ENCODE data around the gene EEF1A2. TPM values are rescaled to one million over a fixed set of nuclear protein-coding genes. Genes with fewer than 3 reads are reported as not detected.

Gene EEF1A2
- total and polyA plus RNA-seq, 8 donors = 0.27 to 0.62 (median 0.39) TPM

DNA sequence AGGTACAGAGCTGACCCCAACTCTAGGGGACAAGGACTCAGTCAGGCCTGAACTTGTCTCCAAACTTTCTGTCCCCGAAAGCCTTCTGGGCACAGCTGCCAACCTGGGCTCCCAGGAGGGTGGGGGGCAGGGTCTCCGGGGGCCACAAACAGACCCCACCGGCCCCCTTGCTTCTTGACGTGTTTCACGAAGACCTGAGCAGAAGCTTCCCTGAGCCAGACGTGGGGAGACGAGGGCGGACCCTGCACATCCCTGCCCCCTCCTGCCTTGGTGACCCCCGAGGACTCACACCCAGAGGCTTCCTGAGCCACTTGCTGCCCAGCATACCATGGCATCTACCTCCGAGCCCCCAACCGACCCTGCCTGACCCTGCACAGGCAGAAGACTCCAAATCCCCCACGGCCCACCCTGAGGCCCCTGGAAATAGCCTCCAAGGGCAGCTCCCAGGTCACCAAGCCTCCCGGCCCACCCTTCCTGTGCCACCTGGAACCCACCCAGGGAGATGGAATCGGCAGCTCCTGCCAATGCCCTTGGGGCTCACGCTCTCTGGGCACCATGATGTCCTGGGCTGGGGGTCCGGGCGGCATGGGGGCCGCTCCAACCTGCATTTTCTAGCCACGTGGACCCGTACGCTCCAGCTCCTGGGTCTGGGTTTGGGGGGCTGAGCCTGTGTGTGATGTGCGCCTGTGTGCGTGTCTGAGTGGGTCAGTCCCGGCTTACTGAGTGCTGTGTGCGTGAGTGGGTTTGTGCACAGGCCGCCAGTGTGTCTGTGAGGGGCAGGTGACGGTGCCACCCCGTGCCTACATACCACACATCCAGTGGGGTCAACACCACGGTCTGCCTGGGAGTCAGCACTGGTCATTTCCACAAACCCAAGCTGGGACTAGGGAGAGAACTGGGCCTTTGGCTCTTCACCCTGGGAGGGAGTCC lies 40.8 kb upstream of the EEF1A2 start:
- intact Hi-C loops (cut with DNase I) = no loop called here
- H3K4me1 ChIP-seq = peaks cover 13 to 31% of the 10 kb centered on the region in 2 donors
- H3K27ac ChIP-seq = no peak overlapping the region
- H3K9me3 ChIP-seq = no peaks in the 10 kb centered on the region
- peaks cover 0 to 28% of the 10 kb centered on the region in 2 donors for H3K27me3 ChIP-seq
- no peaks in the 10 kb centered on the region for H3K36me3 ChIP-seq
- DNase-seq (no peak), ATAC-seq (no peak)
- TF ChIP-seq, protein P1, sequence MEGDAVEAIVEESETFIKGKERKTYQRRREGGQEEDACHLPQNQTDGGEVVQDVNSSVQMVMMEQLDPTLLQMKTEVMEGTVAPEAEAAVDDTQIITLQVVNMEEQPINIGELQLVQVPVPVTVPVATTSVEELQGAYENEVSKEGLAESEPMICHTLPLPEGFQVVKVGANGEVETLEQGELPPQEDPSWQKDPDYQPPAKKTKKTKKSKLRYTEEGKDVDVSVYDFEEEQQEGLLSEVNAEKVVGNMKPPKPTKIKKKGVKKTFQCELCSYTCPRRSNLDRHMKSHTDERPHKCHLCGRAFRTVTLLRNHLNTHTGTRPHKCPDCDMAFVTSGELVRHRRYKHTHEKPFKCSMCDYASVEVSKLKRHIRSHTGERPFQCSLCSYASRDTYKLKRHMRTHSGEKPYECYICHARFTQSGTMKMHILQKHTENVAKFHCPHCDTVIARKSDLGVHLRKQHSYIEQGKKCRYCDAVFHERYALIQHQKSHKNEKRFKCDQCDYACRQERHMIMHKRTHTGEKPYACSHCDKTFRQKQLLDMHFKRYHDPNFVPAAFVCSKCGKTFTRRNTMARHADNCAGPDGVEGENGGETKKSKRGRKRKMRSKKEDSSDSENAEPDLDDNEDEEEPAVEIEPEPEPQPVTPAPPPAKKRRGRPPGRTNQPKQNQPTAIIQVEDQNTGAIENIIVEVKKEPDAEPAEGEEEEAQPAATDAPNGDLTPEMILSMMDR (IDR thresholded peaks at IDR 0.05) = no peak
- H3K4me3 ChIP-seq = no peak overlapping the region

DNA sequence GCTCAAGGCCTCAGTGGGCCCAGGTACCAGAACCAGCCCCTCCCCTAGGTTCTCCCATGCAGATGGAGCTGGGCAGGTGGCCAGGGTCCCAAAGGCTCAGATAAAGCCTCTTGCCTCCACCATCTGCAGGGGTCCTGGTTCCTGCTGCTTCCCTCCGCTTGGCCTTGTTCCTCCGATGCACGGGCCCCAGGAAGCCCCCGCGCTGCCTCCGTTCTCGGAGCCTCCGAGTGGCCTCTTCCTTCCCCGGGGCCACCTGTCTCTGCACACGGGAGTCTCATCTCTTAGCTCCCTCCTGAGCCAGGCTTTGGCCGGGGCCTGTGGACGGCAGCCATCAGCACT lies 40.2 kb upstream of the EEF1A2 start:
- DNase-seq (no peak), ATAC-seq (no peak)
- H3K27ac ChIP-seq = no peak overlapping the region
- TF ChIP-seq, protein P1 (IDR thresholded peaks at IDR 0.05) = no peak
- no peaks in the 10 kb centered on the region for H3K36me3 ChIP-seq
- H3K4me3 ChIP-seq = no peak overlapping the region
- no peaks in the 10 kb centered on the region for H3K9me3 ChIP-seq
- intact Hi-C loops (cut with DNase I) = no loop called here
- peaks cover 0 to 28% of the 10 kb centered on the region in 2 donors for H3K27me3 ChIP-seq
- peaks cover 13 to 31% of the 10 kb centered on the region in 2 donors for H3K4me1 ChIP-seq

DNA sequence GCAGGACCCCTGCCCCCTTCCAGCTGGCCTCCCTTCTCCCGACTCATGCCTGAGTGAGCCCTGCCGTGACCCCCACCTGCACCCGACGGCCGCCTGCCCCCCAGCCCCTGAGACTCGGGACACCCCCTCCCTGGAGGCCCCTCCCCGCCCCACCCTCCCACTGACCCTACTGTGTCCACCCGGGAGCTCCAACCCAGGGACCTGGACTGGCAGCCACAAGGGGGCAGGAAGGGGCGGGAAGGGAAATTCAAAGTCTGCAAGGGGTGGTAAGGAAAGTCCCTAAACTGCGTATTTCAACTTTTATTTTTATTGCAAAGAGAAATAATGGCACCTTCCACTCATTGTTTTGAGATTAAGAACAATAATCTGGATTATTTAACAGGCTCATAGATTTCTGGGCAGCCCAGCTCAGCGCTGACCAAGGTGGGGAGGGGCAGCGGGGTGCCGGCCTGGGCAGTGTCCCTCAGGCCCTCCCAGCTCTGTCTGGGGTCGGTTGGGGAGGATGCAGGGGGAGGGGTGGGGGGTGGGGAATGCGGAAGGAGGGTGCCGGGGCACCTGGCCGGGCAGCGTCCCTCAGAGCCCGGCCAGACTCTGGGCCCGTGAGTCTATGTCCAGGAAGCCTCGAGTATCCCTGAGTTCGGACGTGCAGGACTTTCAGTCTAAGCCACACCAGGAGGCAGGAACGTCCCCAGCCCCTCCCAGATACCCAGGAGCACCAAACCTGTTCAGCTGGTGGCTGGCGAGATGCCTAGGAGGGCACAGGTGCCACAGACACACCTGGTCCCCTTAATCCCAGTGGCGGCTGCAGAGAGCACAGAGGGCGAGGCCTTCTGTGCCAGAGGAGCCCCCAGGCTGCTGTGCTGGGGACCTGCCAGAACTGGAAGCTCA lies 39.6 kb upstream of the EEF1A2 start:
- ATAC-seq (peak; percentile 36), DNase-seq (peak in 2 of 4 donors; percentile 75 to 81)
- Histone ChIP-seq H3K27me3 (peaks cover 0 to 32% of the 10 kb centered on the region in 2 donors), H3K4me1 (peaks cover 13 to 31% of the 10 kb centered on the region in 2 donors), H3K4me3 (peak overlapping the region; percentile 25 to 42), H3K9me3 (no peaks in the 10 kb centered on the region), H3K36me3 (no peaks in the 10 kb centered on the region), H3K27ac (peak overlapping the region; percentile 85 to 89)
- TF ChIP-seq, protein P1 (IDR thresholded peaks at IDR 0.05) = peak in 1 of 2 donors; percentile 0
- intact Hi-C loops (cut with DNase I) = no loop called here

DNA sequence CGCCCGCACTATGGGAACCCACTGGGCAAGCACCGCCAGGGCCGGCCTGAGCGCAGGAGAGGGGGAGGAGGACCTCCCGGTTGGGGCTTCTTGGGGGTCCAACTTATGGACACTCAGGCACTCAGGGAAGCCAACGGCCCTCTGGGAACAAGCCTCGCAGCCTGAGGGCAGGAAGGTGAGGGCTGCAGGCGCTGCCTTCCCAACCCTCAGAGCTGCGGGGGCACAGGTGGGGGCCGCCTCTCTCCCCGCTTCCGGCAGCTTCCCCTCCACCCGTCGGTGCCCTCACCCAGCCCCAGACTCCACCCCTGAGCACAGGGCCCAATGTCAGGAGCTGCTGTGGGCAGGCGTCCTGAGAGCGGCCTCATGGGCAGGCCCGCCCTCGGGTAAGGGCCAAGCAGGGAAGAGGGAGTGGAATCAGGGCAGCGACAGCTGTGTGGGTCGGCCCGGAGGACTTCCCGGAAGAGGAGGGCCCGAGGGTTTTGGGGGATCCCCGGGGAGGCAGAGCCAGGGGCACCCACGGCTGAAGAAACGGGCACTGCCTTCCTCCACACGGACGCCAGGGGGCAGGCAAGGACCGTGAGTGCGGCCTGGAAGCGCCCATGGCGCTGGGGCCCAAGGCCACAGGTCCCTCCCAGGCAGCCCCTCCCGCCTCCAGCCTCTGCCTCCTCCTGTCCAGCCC lies 38.8 kb upstream of the EEF1A2 start:
- Histone ChIP-seq H3K27me3 (peaks cover 0 to 38% of the 10 kb centered on the region in 2 donors), H3K4me3 (peak overlapping the region; percentile 25 to 42), H3K27ac (peak overlapping the region; percentile 85 to 89), H3K4me1 (peaks cover 13 to 31% of the 10 kb centered on the region in 2 donors), H3K36me3 (no peaks in the 10 kb centered on the region), H3K9me3 (no peaks in the 10 kb centered on the region)
- TF ChIP-seq, protein P1 (IDR thresholded peaks at IDR 0.05) = peak; percentile 95 to 99
- intact Hi-C loops (cut with DNase I) = no loop called here
- DNase-seq (peak; percentile 75 to 99 (median 94)), ATAC-seq (peak; percentile 92)

Data from left lung (tissue), 10 donors.